HFF-Myc (cell line): ENCODE measurements around the gene BIRC6.
"Not testable (repeated sequence)": the region's sequence is repeated elsewhere in the genome, so short reads cannot be mapped to it uniquely, and the experiment has no call there.

ENCODE experiments used
- DNase-seq: peaks from one replicate; pipeline ENCODE4 v3.0.0-alpha.2; 2011; ENCODE audit warnings: low read depth; ENCODE audit errors: extremely low read depth
- H3K4me3 ChIP-seq: replicated peaks from 2 replicates; pipeline ENCODE4 v1.5.1; 2011; ENCODE audit warnings: low read depth, mild to moderate bottlenecking, control low read depth, low read length
- TF ChIP-seq, protein P1 (sequence below): IDR thresholded peaks from 2 replicates; pipeline ENCODE4 v1.5.1; 2012; ENCODE audit warnings: mild to moderate bottlenecking, low read depth, low read length, control low read depth; ENCODE audit errors: missing control alignments

The BIRC6 gene

DNA sequence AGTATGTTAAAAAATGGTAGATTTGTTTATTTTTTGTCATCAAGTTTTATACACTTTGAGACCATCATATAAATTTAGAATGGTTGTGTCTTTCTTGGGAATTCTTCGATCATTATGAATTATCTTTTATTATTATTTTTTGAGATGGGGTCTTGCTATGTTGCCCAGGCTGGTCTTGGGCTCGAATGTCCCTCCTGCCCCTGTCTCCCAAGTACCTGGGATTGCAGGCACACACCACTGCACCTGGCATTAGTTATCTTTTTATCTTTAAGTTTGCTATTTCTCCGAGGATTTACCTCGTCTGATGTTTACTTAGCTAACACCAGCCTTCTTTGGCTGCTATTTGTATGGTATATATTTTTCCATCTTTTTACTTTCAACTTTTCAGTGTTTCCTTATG, 100.0 kb downstream of the BIRC6 start:
- no peak overlapping the region for H3K4me3 ChIP-seq
- no peak for DNase-seq
- TF ChIP-seq, protein P1, sequence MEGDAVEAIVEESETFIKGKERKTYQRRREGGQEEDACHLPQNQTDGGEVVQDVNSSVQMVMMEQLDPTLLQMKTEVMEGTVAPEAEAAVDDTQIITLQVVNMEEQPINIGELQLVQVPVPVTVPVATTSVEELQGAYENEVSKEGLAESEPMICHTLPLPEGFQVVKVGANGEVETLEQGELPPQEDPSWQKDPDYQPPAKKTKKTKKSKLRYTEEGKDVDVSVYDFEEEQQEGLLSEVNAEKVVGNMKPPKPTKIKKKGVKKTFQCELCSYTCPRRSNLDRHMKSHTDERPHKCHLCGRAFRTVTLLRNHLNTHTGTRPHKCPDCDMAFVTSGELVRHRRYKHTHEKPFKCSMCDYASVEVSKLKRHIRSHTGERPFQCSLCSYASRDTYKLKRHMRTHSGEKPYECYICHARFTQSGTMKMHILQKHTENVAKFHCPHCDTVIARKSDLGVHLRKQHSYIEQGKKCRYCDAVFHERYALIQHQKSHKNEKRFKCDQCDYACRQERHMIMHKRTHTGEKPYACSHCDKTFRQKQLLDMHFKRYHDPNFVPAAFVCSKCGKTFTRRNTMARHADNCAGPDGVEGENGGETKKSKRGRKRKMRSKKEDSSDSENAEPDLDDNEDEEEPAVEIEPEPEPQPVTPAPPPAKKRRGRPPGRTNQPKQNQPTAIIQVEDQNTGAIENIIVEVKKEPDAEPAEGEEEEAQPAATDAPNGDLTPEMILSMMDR: no peak

- DNase-seq: no peak
- H3K4me3 ChIP-seq: no peak overlapping the region
- TF ChIP-seq, protein P1: no peak
Measured at GRCh38 chr2:32457814-32458213, 101.0 kb downstream of the BIRC6 start.

DNA sequence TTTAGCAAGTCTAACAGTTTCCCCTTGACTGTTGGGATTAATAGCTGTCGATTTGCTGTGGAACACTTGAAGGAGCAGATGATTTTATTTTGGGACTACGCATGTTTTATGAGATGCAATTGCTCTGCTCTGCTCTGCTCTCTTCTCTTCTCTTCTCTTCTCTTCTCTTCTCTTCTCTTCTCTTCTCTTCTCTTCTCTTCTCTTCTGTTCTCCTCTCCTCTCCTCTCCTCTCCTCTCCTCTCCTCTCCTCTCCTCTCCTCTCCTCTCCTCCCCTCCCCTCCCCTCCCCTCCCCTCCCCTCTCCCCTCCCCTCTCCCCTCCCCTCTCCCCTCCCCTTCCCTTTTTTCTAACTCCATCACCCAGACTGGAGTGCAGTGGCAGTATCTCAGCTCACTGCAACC, 104.0 kb downstream of the BIRC6 start:
- DNase-seq, H3K4me3 ChIP-seq: not testable (repeated sequence)

- no peak overlapping the region for H3K4me3 ChIP-seq
- TF ChIP-seq, protein P1: no peak
- no peak for DNase-seq
Measured at GRCh38 chr2:32463110-32463509, 106.3 kb downstream of the BIRC6 start.

DNA sequence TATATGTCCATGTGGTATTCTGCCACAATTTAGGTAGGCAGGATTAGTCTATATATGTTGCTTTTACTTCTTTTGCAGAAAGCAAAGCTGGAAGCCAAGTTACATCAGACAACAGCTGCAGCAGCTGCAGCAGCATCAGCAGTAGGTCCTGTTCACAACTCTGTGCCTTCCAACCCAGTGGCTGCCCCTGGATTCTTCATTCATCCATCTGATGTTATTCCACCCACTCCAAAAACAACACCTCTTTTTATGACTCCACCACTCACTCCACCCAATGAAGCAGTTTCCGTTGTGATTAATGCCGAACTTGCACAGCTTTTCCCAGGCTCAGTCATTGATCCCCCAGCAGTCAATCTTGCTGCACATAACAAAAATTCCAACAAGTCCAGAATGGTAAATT, 107.6 kb downstream of the BIRC6 start:
- TF ChIP-seq, protein P1: no peak
- DNase-seq: no peak
- no peak overlapping the region for H3K4me3 ChIP-seq

DNA sequence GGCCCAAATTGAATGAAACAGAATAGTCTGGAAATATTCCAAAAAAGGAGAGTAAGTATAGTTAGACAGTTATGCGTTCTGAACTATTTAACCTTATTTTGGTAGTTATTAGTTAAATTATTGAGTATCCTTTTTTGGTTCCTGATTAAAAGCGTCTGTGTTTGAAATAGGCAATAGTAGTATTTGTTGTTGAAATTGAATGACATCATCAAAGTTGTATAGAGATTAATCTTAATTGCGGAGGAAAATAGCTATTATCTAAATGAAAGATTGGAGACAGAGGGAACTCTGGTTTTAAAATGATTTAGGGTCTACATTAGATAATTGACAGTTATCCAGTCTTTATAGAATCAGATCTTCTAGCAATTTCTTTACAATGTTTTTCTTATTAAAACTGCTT, 115.8 kb downstream of the BIRC6 start:
- DNase-seq: no peak
- TF ChIP-seq, protein P1: no peak
- no peak overlapping the region for H3K4me3 ChIP-seq

DNA sequence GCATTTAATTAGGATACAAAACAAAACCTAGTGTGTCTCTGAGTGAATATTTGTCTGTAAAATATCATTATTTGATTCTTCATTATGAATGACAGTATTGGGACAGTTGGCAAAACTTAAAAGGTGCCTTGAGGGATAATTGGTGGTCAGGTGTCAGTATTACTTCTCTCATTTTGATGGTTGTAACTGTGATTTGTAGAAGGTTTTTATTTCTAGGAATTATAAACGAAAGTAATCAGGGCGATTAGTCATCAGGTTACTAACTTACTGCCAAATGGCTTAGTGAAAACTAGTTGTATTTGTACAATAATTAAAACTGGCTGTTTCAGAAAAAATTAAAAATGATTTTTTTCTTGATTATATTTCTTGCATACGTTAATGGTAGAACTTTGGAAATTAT, 117.6 kb downstream of the BIRC6 start:
- H3K4me3 ChIP-seq: no peak overlapping the region
- no peak for DNase-seq
- TF ChIP-seq, protein P1: no peak
